Breast epithelium (tissue), 3 donors: ENCODE data around the gene BCAS3.

ENCODE experiments used
- POLR2A ChIP-seq: fragments of 450-650 bp; IDR thresholded peaks from one replicate; pipeline ENCODE4 v1.6.1; 2016; ENCODE audit warnings: antibody characterized with exemption, mild to moderate bottlenecking, moderate library complexity
- TF ChIP-seq, protein P1 (sequence below), 3 donors: fragments of 450-650 bp; IDR thresholded peaks; one replicate each; pipeline ENCODE4 v1.5.1; 2016 to 2017; ENCODE audit warnings: antibody characterized with exemption in 3 of 3, mild to moderate bottlenecking in 3 of 3, moderate library complexity in 3 of 3

DNA sequence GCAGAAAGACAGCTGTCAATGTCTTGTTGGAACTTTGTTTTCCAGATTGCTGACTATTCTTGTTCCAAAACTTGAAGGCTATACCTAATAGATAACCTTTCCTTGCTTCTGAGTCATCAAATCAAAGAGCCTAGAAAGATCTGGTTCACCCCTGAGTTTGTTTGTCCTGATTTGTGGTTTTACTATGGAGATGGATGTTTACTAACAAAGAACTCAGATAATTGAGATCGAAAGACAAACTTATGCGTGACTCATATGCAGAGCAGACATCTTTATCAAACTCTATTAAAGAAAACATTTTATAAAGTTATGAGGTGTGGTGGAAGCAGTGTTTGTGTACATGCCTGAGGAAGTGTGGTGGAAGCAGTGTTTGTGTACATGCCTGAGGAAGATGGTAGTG lies 410.9 kb downstream of the BCAS3 start:
- TF ChIP-seq, protein P1, sequence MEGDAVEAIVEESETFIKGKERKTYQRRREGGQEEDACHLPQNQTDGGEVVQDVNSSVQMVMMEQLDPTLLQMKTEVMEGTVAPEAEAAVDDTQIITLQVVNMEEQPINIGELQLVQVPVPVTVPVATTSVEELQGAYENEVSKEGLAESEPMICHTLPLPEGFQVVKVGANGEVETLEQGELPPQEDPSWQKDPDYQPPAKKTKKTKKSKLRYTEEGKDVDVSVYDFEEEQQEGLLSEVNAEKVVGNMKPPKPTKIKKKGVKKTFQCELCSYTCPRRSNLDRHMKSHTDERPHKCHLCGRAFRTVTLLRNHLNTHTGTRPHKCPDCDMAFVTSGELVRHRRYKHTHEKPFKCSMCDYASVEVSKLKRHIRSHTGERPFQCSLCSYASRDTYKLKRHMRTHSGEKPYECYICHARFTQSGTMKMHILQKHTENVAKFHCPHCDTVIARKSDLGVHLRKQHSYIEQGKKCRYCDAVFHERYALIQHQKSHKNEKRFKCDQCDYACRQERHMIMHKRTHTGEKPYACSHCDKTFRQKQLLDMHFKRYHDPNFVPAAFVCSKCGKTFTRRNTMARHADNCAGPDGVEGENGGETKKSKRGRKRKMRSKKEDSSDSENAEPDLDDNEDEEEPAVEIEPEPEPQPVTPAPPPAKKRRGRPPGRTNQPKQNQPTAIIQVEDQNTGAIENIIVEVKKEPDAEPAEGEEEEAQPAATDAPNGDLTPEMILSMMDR (IDR thresholded peaks at IDR 0.05) = no peak
- no peak for TF ChIP-seq POLR2A
